Muscle layer of colon (tissue), 2 donors: ENCODE data around the gene GADD45B.

ENCODE experiments used
- H3K27ac ChIP-seq: one replicate; pipeline ENCODE4 v1.7.0; 2013; ENCODE audit warnings: low read depth, mild to moderate bottlenecking, low read length, moderate library complexity
- H3K27me3 ChIP-seq, 2 donors: one replicate each; pipeline ENCODE4 v1.7.0; 2013; ENCODE audit warnings: low read length in 2 of 2, mild to moderate bottlenecking in 2 of 2; ENCODE audit not compliant: insufficient read depth in 2 of 2, control insufficient read depth in 1 of 2
- H3K36me3 ChIP-seq: one replicate; pipeline ENCODE4 v1.7.0; 2013; ENCODE audit warnings: mild to moderate bottlenecking, low read length; ENCODE audit not compliant: insufficient read depth
- H3K4me1 ChIP-seq: one replicate; pipeline ENCODE4 v1.7.0; 2013; ENCODE audit warnings: mild to moderate bottlenecking, low read length; ENCODE audit not compliant: insufficient read depth
- H3K4me3 ChIP-seq, 2 donors: one replicate each; pipeline ENCODE4 v1.7.0; 2013; ENCODE audit warnings: low read length in 2 of 2, low read depth in 1 of 2, mild to moderate bottlenecking in 1 of 2, moderate library complexity in 1 of 2
- H3K9ac ChIP-seq: one replicate; pipeline ENCODE4 v1.7.0; 2013; ENCODE audit warnings: low read length
- H3K9me3 ChIP-seq: one replicate; pipeline ENCODE4 v1.7.0; 2013; ENCODE audit warnings: mild to moderate bottlenecking, low read length
- donor health status: abdominal sarcoma.
- donor health status: Adenocarcinoma of cecum.

The GADD45B gene

GRCh38 chr19:2434267-2434666 is 41.7 kb upstream of the GADD45B start:
- Histone ChIP-seq H3K4me3 (no peak overlapping the region), H3K27ac (no peak overlapping the region), H3K9me3 (no peaks in the 10 kb centered on the region), H3K9ac (no peak overlapping the region), H3K27me3 (no peaks in the 10 kb centered on the region), H3K36me3 (peaks cover 16% of the 10 kb centered on the region), H3K4me1 (no peaks in the 10 kb centered on the region)

DNA sequence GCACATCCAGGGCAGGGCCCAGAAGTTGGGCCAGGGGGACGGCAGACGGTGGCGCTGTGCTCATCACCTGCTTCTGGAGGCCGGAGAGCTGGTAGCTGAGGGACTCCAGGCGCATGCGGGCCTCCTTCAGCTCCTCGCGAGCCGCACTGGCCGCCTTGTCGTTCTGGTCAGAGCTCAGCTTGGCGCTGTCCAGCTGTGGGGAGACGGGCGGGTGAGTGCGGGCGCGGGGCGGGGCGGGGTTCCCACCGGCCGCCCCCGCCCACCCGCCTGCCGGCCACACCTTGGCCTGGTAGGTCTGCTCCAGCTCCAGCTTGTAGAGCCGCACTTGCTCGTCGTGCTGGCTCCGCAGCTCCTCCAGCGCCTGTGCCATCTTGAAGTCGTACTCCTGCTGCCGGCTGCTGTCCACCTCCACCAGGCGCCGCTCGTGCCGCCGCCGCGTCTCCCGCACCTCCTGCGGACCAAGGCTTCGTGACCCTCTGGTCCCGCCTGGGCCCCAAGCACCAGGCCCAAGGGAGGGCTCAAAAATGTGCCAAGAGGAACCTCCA is 41.1 kb upstream of the GADD45B start:
- Histone ChIP-seq H3K4me1 (no peaks in the 10 kb centered on the region), H3K9ac (no peak overlapping the region), H3K27me3 (no peaks in the 10 kb centered on the region), H3K36me3 (peaks cover 16% of the 10 kb centered on the region), H3K9me3 (no peaks in the 10 kb centered on the region), H3K27ac (no peak overlapping the region), H3K4me3 (no peak overlapping the region)

GRCh38 chr19:2436384-2436783 is 39.5 kb upstream of the GADD45B start:
- H3K27ac ChIP-seq = no peak overlapping the region
- peaks cover 8% of the 10 kb centered on the region for H3K36me3 ChIP-seq
- no peaks in the 10 kb centered on the region for H3K27me3 ChIP-seq
- no peak overlapping the region for H3K4me3 ChIP-seq
- H3K9me3 ChIP-seq = no peaks in the 10 kb centered on the region
- H3K4me1 ChIP-seq = no peaks in the 10 kb centered on the region
- no peak overlapping the region for H3K9ac ChIP-seq

GRCh38 chr19:2436926-2437325 is 39.0 kb upstream of the GADD45B start:
- Histone ChIP-seq H3K27me3 (no peaks in the 10 kb centered on the region), H3K9me3 (no peaks in the 10 kb centered on the region), H3K4me1 (no peaks in the 10 kb centered on the region), H3K27ac (no peak overlapping the region), H3K9ac (no peak overlapping the region), H3K36me3 (peaks cover 8% of the 10 kb centered on the region), H3K4me3 (no peak overlapping the region)

GRCh38 chr19:2438178-2438577 is 37.7 kb upstream of the GADD45B start:
- H3K27ac ChIP-seq = no peak overlapping the region
- H3K4me1 ChIP-seq = no peaks in the 10 kb centered on the region
- peaks cover 8% of the 10 kb centered on the region for H3K36me3 ChIP-seq
- no peaks in the 10 kb centered on the region for H3K27me3 ChIP-seq
- H3K4me3 ChIP-seq = no peak overlapping the region
- no peaks in the 10 kb centered on the region for H3K9me3 ChIP-seq
- H3K9ac ChIP-seq = no peak overlapping the region

- no peaks in the 10 kb centered on the region for H3K4me1 ChIP-seq
- H3K27ac ChIP-seq = no peak overlapping the region
- H3K4me3 ChIP-seq = no peak overlapping the region
- H3K9me3 ChIP-seq = no peaks in the 10 kb centered on the region
- H3K27me3 ChIP-seq = no peaks in the 10 kb centered on the region
- H3K36me3 ChIP-seq = peaks cover 8% of the 10 kb centered on the region
- no peak overlapping the region for H3K9ac ChIP-seq
Observed at GRCh38 chr19:2440515-2440914, 35.4 kb upstream of the GADD45B start.

GRCh38 chr19:2441096-2441752 is 34.7 kb upstream of the GADD45B start:
- H3K27me3 ChIP-seq = no peaks in the 10 kb centered on the region
- H3K4me1 ChIP-seq = no peaks in the 10 kb centered on the region
- H3K9me3 ChIP-seq = no peaks in the 10 kb centered on the region
- H3K4me3 ChIP-seq = no peak overlapping the region
- H3K36me3 ChIP-seq = peaks cover 8% of the 10 kb centered on the region
- H3K9ac ChIP-seq = no peak overlapping the region
- H3K27ac ChIP-seq = no peak overlapping the region

GRCh38 chr19:2443116-2443784 is 32.7 kb upstream of the GADD45B start:
- H3K27ac ChIP-seq = no peak overlapping the region
- H3K4me1 ChIP-seq = no peaks in the 10 kb centered on the region
- H3K27me3 ChIP-seq = no peaks in the 10 kb centered on the region
- H3K36me3 ChIP-seq = no peaks in the 10 kb centered on the region
- no peaks in the 10 kb centered on the region for H3K9me3 ChIP-seq
- H3K9ac ChIP-seq = no peak overlapping the region
- no peak overlapping the region for H3K4me3 ChIP-seq

DNA sequence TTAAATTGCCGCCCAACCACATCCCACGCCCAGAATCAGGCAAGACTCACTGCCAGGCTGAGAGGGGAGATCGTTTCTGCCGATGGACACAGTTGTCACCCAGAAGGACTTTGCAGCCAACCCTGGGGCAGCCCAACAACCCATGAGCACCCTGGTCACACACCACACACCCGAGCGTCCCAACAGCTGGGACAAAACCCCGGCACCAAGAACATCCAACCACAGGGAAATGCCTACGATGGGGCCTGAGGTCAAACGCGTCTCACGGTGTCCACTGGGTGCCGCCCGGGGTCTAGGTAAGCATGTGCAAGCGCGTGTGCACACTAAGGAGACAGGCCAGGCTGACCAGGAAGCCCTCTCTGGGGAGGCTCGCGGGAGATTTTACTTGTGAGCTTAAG is 32.1 kb upstream of the GADD45B start:
- H3K4me3 ChIP-seq = no peak overlapping the region
- H3K27ac ChIP-seq = no peak overlapping the region
- no peak overlapping the region for H3K9ac ChIP-seq
- H3K4me1 ChIP-seq = no peaks in the 10 kb centered on the region
- no peaks in the 10 kb centered on the region for H3K9me3 ChIP-seq
- H3K36me3 ChIP-seq = no peaks in the 10 kb centered on the region
- H3K27me3 ChIP-seq = no peaks in the 10 kb centered on the region

- H3K27me3 ChIP-seq = no peaks in the 10 kb centered on the region
- no peak overlapping the region for H3K4me3 ChIP-seq
- H3K27ac ChIP-seq = no peak overlapping the region
- no peak overlapping the region for H3K9ac ChIP-seq
- H3K9me3 ChIP-seq = no peaks in the 10 kb centered on the region
- no peaks in the 10 kb centered on the region for H3K36me3 ChIP-seq
- H3K4me1 ChIP-seq = no peaks in the 10 kb centered on the region
Observed at GRCh38 chr19:2444251-2445002, 31.5 kb upstream of the GADD45B start.

DNA sequence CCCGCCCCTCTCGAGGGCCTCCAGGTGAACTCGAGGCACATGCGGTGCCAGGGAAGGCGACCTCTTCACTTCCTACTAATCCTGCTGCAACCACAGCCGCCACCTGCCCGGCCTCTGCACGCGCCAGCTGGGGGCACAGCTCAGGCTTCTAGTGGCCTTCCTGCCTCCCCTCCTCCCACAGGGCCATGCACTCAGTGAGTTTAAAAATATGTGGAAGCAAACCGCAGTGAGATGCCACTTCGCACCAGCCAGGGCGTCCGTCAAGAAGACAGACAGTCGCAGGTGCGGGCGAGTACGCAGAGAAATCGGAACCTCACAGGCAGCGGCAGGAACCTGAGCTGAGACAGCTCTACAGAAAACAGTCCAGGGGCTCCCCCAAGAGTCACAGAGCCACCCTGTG is 29.5 kb upstream of the GADD45B start:
- Histone ChIP-seq H3K4me1 (no peaks in the 10 kb centered on the region), H3K9me3 (no peaks in the 10 kb centered on the region), H3K36me3 (no peaks in the 10 kb centered on the region), H3K27ac (no peak overlapping the region), H3K9ac (no peak overlapping the region), H3K4me3 (no peak overlapping the region), H3K27me3 (no peaks in the 10 kb centered on the region)
